Daoy (cell line): ENCODE results near the gene SMAD2. TPM values are rescaled to one million over a fixed set of nuclear protein-coding genes. Genes with fewer than 3 reads are reported as not detected.

Source experiments
- DNase-seq: peaks from one replicate; pipeline ENCODE4 v3.0.0-alpha.2; 2015; ENCODE audit warnings: low read depth
- total RNA-seq: library from RNA; depleted of rRNA; stranded (reverse); fragments of >200 nt; shearing (Covaris generic); gene quantifications from 2 replicates; pipeline ENCODE4 v1.2.3, GENCODE V29; 2014

SMAD2 gene
- total RNA-seq, 1 experiment from 2014 or later, result 88.3 TPM

- no peak for DNase-seq
Measured at GRCh38 chr18:47898055-47898454, 32.4 kb downstream of the SMAD2 start.

- no peak for DNase-seq
Measured at GRCh38 chr18:47895565-47896250, 34.8 kb downstream of the SMAD2 start.

- DNase-seq, result no peak
Measured at GRCh38 chr18:47893939-47894699, 36.3 kb downstream of the SMAD2 start.

DNA sequence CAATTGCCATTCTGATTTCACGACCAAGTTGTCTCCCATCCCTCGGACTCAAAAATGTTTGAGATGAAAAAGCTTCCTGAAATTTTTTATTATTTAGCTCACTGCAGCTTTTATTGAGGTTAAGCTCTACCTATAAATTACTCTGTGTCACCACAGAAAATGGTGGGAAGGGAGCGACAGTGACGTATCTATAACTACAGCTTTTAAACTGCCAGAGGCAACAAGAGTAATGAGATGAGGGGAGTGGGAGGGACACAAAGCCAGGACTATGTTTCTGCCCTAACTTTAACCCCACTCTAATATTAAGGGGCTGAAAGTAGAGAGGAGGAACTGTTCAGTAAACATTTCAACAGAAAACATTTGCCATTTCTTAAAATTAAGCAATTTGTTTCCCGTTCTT is 37.4 kb downstream of the SMAD2 start:
- DNase-seq, result no peak

GRCh38 chr18:47888156-47888555 is 42.3 kb downstream of the SMAD2 start:
- no peak for DNase-seq

DNA sequence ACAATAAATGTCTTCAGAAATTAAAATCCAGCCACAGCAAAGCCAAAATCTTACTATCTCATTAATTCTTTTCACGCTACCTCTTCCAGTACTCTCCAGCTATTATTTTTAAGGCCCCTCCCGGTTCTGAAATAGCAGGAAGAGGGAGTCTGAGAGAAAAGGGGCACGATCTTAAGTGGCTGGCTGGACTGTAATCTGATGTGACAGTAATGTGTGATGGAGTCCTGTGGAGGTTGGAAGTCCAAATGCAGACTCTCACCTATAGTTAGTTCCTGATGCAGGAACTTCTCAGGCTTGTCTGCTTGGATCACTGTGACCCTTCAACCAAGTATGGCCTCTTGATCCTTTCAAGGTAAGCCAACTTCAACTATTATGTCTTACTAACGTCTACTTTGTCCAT is 43.2 kb downstream of the SMAD2 start:
- no peak for DNase-seq

- DNase-seq, result peak; percentile 78
Measured at GRCh38 chr18:47883771-47884413, 46.6 kb downstream of the SMAD2 start.

- no peak for DNase-seq
Measured at GRCh38 chr18:47882641-47883040, 47.8 kb downstream of the SMAD2 start.

DNA sequence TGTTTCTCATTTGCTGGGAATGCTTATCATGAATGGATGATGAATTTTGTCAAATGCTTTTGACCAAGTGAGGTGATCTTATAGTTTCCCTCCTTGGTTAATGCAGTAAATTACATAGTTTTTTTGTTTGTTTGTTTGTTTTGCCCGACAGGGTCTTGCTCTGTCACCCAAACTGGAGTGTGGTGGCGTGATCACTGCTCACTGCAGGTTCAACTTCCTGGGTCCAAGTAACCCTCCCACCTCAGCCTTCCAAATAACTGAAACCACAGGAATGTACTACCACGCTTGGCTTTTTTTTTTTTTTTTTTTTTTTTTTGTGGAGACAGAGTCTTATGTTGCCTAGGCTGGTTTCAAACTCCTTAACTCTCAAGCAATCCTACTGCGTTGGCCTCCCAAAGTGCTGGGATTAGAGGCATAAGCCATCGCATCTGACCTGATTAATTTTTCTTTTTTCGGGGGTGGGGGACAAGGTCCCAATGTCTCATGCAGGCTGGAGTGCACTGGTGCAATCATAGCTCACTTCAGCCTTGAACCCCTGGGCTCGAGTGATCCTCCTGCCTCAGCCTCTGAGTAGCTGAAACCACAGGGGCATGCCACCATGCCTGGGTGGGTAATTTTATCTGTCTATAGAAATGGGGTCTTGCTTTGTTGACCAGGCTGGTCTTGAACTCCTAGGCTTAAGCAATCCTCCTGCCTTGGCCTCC is 48.6 kb downstream of the SMAD2 start:
- peak; percentile 77 for DNase-seq

DNA sequence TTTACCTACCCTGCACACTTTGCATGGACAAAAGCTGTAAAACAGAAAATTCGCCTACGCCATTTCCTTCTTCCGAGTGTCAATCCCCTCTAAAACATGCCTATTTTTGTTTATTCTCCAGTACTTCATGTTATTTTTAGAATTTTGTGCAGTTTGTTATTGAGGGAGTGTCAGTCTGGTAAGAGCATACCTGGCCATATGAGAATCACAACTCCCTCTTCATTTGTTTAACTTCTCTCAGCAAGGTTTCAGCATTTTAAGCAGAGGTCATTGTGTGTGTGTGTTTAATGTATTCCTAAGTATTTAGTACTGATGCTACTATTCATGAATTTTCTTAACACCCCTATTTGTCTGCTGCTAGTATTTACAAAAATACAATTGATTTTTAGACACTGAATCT is 49.4 kb downstream of the SMAD2 start:
- no peak for DNase-seq

GRCh38 chr18:47877892-47878291 is 52.6 kb downstream of the SMAD2 start:
- DNase-seq, result no peak

- DNase-seq, result no peak
Measured at GRCh38 chr18:47876813-47877212, 53.6 kb downstream of the SMAD2 start.

DNA sequence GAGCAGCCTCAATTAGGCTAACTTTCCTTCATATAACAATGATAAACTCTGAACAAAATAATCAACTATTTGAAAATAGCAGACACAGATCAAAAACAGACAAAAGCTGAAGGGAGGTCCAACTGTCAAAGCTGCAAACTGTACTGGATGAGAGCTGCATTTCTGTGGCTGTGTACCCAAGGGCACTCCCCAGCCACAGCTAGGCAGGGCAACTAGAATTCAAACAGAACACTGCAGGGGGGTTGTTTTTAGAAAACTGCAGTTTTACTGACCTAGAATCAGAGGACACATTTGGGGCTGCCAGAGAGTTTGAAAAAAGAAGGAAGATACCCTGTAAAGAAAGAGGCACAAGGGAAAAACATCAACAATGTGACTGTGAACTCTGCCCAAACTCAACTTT is 56.8 kb downstream of the SMAD2 start:
- no peak for DNase-seq

DNA sequence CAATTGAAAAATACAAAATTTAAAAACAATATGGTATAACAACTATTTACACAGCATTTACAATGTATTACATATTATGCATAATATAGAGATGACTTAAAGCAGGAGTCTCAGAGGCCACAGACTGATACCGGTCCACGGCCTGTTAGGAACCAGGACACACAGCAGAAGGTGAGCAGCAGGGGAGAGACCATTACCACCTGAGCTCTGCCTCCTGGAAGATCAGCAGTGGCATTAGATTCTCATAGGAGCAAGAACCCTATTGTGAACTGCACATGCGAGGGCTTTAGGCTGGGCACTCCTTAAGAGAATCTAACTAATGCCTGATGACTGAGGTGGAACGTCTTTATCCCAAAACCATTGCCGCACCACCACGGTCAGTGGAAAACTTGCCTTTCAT is 58.0 kb downstream of the SMAD2 start:
- DNase-seq, result no peak

DNA sequence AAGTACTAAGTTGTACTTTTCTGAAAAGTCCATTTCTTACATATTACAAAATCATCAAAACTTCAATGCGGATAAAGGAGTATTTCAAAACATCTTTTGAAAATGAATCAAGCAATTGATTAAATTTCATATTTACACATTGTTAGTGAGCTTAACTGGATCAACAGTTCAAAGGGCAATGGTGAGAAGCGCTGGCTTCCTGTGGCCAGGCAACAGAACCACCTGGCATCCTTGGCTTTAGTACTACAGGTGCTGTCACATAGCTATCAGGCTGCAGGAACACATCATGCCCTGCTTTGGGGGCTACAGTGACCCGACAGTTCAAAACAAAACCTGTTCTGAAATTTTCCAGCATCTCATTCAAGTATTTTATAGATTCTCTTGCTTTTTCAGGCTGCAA is 59.2 kb downstream of the SMAD2 start:
- DNase-seq, result no peak

DNA sequence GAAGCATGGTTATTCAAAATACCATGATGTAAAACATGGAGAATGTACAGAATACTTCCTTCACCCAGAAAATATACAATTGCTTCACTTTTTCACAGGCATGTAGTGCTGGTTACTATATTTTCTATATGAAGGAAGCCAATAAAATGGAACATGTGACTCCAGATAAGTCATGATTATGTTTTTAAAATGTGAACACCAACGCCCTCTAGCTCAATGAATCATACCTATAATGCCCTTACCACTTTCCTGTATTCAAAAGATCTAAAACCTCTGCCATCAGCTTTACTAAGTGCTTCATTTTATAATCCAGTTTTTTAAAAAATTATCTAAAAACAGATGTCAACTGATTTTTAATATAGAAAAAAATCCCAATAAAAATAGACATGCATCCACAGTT is 59.9 kb downstream of the SMAD2 start:
- DNase-seq, result no peak

- DNase-seq, result no peak
Measured at GRCh38 chr18:47868744-47869143, 61.7 kb downstream of the SMAD2 start.

DNA sequence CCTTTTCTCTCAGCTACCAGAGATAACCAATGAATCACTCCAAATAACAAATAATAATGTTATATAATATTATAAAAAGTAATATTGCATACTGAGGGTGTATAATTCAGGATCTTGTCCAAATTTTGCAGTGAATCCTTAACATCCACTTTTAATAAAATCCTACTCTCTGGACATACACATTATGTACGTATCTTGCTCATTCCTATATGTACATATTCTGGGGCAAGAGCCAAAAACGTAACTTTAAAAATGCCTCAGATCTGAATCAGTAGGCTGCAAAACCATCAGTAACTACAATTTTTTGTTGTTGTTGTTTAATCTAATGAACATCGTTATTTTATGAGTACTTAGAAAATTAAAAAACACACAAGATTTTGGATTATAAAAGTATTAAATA is 65.3 kb downstream of the SMAD2 start:
- no peak for DNase-seq

GRCh38 chr18:47863041-47863440 is 67.4 kb downstream of the SMAD2 start:
- no peak for DNase-seq

- DNase-seq, result no peak
Measured at GRCh38 chr18:47858607-47859006, 71.9 kb downstream of the SMAD2 start.

DNA sequence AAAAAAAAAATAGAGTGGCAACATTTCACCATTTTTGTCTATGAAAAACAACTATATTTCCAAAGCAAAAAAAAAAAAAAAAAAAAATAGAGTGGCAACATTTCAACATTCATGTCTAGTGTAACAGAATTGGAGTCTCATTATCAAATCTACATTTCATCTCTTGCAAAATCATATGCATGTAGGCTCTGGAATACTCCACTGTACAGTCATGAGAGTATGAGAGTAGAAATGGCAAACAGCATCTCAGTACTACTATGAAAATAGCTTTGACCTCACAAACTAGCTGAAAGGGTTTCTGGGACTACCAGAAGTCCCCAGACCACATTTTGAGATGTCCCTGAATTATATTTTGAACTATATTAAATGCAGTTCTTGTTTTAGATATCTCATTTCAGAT is 82.8 kb downstream of the SMAD2 start:
- no peak for DNase-seq

- DNase-seq, result no peak
Measured at GRCh38 chr18:47846431-47846830, 84.0 kb downstream of the SMAD2 start.
